SK-MEL-5 (cell line): ENCODE data around the gene LAIR1. TPM values are rescaled to one million over a fixed set of nuclear protein-coding genes. Genes with fewer than 3 reads are reported as not detected.

Experiments used
- DNase-seq: peaks from one replicate; pipeline ENCODE4 v3.0.0-alpha.2; 2016; ENCODE audit warnings: low read depth, low spot score
- in situ Hi-C: cut with HindIII; loops from 2 replicates; pipeline ENCODE4 v1.10.0; 2016; ENCODE audit warnings: low sequenced_read_pairs, high pct_unique_total_duplicates, low pct_unique_long_range_greater_than_20kb
- polyA plus RNA-seq, 2 experiments: library from polyadenylated mRNA; depleted of rRNA; stranded (reverse); fragments of >200 nt; gene quantifications; 2 replicates each; pipeline ENCODE4 v1.2.3, GENCODE V29; 2015
- total RNA-seq: library from RNA; depleted of rRNA; stranded (reverse); fragments of >200 nt; shearing (Covaris generic); gene quantifications from 2 replicates; pipeline ENCODE4 v1.2.3, GENCODE V29; 2014; rRNA removed

LAIR1 gene, protein sequence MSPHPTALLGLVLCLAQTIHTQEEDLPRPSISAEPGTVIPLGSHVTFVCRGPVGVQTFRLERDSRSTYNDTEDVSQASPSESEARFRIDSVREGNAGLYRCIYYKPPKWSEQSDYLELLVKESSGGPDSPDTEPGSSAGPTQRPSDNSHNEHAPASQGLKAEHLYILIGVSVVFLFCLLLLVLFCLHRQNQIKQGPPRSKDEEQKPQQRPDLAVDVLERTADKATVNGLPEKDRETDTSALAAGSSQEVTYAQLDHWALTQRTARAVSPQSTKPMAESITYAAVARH
- total RNA-seq: not detected in 2 replicates
- polyA plus RNA-seq (2015; cell fraction: cytosol; rRNA removed): 0.48 TPM in 1 of 2 replicates, not detected in the other
- 0.43 TPM in 1 of 2 replicates, not detected in the other for polyA plus RNA-seq (2015; cell fraction: nucleus; rRNA removed)

DNA sequence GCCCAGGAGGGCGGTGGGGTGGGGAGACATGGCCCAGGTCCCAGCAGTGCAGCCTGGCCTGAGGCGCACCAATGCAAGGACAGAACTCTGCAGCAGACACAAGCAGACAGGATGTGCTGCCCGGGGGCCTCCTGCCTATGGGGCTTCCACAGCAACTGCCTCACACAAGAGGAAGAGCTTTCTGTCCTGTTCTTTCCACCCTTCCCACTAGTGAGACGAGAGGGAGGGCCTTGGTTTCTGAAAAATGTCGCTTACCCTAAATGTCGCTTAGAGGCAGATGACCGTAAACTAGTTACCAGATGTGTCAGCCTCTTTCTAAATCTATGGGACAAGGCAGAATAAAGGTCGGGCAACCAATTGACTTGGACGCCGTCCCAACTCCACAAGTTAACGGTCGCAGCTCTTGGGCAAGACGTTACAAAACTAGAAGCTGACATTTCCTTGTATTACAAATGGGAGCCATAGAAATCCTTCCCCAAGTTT lies at the start of gene LAIR1:
LAIR1 (minus strand) TSS at position 157 of the 483 bp plus-strand sequence; CDS start at position 30, 127 bp downstream.
- in situ Hi-C loops: no loop called here
- no peak for DNase-seq

- DNase-seq: no peak
- in situ Hi-C loops: no loop called here
Measured at GRCh38 chr19:54414156-54414555, 49.4 kb upstream of the LAIR1 start.

DNA sequence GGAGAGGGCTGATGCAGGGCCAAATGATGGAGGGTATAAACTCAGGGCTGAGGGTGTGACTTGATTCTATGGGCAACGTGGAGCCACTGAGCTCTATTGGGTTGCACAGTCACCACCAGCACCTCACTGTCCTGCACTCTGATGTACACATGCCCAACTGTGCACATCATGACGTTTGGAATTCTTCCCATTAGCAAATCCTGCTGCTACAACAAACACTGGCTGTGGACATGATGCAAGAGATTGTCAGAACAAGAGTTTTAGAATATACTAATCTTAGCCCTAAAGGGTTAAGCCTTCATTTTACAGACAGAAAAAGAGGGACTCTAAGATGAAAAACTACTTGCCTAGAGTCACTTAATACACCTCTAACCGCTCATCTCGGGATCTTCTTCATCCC lies 48.1 kb upstream of the LAIR1 start:
- in situ Hi-C loops: no loop called here
- DNase-seq: no peak

DNA sequence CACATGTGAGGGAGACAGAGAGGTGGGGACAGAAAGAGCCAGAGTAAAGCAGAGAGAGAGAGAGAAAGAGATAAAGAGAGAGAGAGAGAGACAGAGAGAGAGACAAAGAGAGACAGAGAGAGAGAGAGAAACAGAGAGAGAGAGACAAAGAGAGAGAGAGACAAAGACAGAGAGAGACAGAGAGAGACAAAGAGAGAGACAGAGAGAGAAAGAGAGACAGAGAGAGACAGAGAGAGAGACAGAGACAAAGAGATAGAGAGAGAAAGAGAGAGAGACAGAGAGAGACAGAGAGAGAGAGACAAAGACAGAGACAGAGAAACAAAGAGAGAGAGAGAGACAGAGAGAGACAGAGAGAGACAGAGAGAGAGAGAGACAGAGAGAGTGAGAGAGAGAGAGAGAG lies 46.3 kb upstream of the LAIR1 start:
- in situ Hi-C loops: no loop called here
- no peak for DNase-seq

GRCh38 chr19:54408456-54409026 lies 43.8 kb upstream of the LAIR1 start:
- in situ Hi-C loops: no loop called here
- no peak for DNase-seq

GRCh38 chr19:54407780-54408179 lies 43.0 kb upstream of the LAIR1 start:
- in situ Hi-C loops: no loop called here
- DNase-seq: no peak

- no peak for DNase-seq
- in situ Hi-C loops: no loop called here
Measured at GRCh38 chr19:54405628-54406027, 40.9 kb upstream of the LAIR1 start.

DNA sequence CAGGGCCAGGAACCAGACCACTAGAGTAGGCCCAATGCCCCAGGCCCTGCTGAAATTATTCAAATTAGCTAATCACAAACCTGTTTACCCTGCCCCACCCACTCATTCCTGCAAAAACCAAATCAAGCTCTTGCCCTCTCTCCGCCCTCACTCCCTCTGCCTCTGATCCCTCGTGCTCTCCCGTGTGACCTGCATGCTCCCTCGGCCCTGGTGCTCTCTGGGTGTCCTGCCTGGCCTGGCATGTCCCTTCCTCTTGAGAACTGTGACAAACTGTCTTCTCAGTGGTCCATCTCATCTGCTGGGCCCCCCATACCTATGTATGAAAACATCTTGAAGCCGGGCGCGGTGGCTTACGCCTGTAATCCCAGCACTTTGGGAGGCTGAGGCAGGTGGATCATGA lies 38.3 kb upstream of the LAIR1 start:
- DNase-seq: no peak
- in situ Hi-C loops: no loop called here

- in situ Hi-C loops: no loop called here
- DNase-seq: no peak
Measured at GRCh38 chr19:54400913-54401312, 36.2 kb upstream of the LAIR1 start.

GRCh38 chr19:54399189-54399588 lies 34.5 kb upstream of the LAIR1 start:
- in situ Hi-C loops: no loop called here
- DNase-seq: no peak

GRCh38 chr19:54395685-54396084 lies 31.0 kb upstream of the LAIR1 start:
- no peak for DNase-seq
- in situ Hi-C loops: no loop called here

GRCh38 chr19:54393381-54393780 lies 28.6 kb upstream of the LAIR1 start:
- in situ Hi-C loops: no loop called here
- no peak for DNase-seq

GRCh38 chr19:54392105-54392504 lies 27.4 kb upstream of the LAIR1 start:
- no peak for DNase-seq

DNA sequence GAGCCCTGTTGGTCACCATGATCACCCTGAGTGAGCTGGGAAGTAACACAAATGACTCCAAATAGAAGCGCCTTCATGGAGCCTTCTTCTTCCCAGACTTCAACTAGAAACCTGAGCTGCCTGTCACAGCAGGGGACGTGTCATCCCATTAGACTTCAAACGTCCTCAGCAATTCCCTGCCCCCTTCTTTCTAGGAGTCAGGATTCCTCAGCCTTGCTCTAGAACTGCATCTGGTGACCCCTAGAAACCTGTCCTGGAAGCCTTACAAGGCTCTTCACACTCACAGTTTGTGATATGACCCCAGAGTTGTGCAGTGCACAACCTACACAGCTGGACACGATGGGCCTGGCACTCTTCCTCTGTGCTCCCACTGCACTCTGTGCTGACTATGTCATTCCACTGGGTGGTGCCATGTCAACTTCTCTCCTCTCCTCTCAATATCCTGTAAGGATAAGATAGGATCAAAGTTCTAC lies 26.9 kb upstream of the LAIR1 start:
- in situ Hi-C loops: no loop called here
- DNase-seq: peak; percentile 45

More at GRCh38 chr19:54392105-54392504, 27.4 kb upstream of the LAIR1 start:
- in situ Hi-C loops: no loop called here

- in situ Hi-C loops: no loop called here
- peak; percentile 75 for DNase-seq
Measured at GRCh38 chr19:54390942-54391577, 26.3 kb upstream of the LAIR1 start.

DNA sequence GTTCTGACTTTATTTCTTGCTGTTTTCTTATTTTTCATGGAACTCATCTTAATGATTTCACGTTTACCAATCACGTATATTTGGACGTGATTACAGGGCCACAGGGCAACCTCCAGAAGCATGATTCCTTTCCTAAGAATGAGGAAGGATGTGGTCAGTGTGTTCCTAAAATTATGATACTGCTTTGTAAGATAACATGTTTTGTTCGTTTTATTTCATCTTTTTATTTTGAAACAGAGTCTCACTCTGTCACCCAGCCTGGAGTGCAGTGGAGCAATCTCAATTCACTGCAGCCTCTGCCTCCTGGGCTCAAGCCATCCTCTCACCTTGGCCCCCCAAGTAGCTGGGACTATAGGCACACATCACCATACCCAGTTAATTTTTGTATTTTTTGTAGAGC lies 24.8 kb upstream of the LAIR1 start:
- in situ Hi-C loops: no loop called here
- DNase-seq: no peak

DNA sequence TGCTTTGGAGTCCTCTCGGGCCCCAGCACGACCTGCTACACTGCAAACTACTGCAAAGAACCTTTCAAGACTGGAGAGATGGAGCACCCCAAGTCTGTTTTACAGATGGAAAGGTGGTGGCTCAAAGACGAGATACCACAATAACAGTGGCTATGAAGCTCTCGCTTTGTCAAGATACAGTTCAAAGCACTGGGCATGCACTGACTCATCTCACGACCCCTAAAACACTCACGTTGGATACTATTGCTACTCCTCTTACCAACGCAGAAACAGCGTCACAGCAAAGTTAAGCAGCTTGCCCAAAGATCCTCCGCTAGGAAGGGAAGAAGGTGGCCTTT lies 24.0 kb upstream of the LAIR1 start:
- DNase-seq: no peak
- in situ Hi-C loops: no loop called here

DNA sequence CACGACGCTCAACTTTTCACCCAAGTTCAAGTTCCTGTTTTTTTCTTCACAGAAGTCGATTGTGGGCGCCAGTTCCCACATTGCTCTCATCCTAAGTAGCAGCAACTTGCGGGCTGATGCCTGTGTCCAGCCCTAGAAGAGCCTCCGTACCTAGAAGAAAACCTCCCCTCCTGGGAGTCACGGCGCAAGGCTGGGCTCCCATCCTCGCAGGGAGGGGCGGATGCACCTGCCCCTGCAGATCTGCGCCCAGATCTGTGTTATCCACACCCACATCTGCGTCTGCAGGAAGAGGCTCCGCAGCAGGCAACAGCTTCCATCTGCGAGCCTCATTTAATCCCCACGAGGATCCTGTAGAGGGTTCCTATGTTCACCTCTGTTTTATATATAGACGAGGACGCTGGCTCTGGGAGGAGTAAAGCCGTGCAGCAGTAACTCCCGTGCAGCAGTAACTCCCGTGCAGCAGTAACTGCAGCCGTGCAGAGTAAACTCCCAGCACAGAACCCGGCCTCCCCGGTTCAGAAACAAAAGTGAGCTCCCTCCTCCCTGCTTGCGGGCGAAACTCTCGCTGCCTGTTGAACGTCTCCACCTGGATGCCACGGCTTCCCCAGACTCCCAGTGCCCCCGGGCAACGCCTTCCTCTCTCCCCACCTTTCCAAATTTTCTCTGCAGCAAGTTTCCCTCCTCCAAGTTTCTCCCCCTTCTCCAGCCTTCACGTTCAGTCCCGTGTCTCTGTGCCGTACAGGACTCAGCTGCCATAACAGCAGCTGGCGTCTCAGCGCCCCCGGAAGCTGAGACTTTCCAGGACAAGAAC lies 23.5 kb upstream of the LAIR1 start:
- DNase-seq: no peak
- in situ Hi-C loops: no loop called here
